Prostate gland (tissue), 2 donors: ENCODE data around the gene ADAP1. TPM values are rescaled to one million over a fixed set of nuclear protein-coding genes. Genes with fewer than 3 reads are reported as not detected.
A peak's percentile ranks its signal among the peaks of the same experiment; 100 is the strongest.
"Not testable (repeated sequence)": the region's sequence is repeated elsewhere in the genome, so short reads cannot be mapped to it uniquely, and the experiment has no call there.

ENCODE experiments used
- DNase-seq: peaks from one replicate; pipeline ENCODE4 v3.0.0-alpha.2; 2019; ENCODE audit warnings: low spot score
- H3K27ac ChIP-seq, 2 donors: fragments of 200-600 bp; sonication (generic); 2 replicates each; pipeline ENCODE4 v1.5.1; 2017 to 2019
- H3K27me3 ChIP-seq: fragments of 200-600 bp; sonication (generic); replicated peaks from 2 replicates; pipeline ENCODE4 v1.5.1; 2019; ENCODE audit not compliant: insufficient read depth
- H3K36me3 ChIP-seq, 2 donors: fragments of 200-600 bp; sonication (generic); 1 replicate in 1 of 2; 2 replicates in 1 of 2; pipeline versions ENCODE4 v1.5.1 to v1.8.1; 2017 to 2019
- H3K4me1 ChIP-seq: fragments of 200-600 bp; sonication (generic); replicated peaks from 2 replicates; pipeline ENCODE4 v1.5.1; 2019
- H3K4me3 ChIP-seq, 2 donors: fragments of 200-600 bp; sonication (generic); 2 replicates each; pipeline ENCODE4 v1.5.1; 2017 to 2019
- H3K9me3 ChIP-seq: fragments of 200-600 bp; sonication (generic); 2 replicates; pipeline ENCODE4 v1.5.1; 2017
- POLR2A ChIP-seq: fragments of 450-650 bp; IDR thresholded peaks from one replicate; pipeline ENCODE4 v1.6.1; 2016; ENCODE audit warnings: antibody characterized with exemption, mild to moderate bottlenecking
- POLR2AphosphoS5 ChIP-seq: sonication (generic); formaldehyde crosslinking; IDR thresholded peaks from one replicate; pipeline ENCODE4 v1.6.1; 2017; ENCODE audit warnings: antibody characterized with exemption
- WGBS: methylation state at CpG from one replicate; pipeline ENCODE4 v1.1.5; 2018; 5-methylcytosine and 5-hydroxymethylcytosine counted together
- intact Hi-C: fragments of 100-400 bp; cut with DNase I; formaldehyde crosslinking; loops from one replicate; pipeline ENCODE4 v1.14.2; 2022
- total RNA-seq, 2 donors: library from RNA; depleted of rRNA; stranded (reverse); fragments of >200 nt; gene quantifications; one replicate each; pipeline ENCODE4 v1.1.0, GENCODE V29; 2016
- TF ChIP-seq, protein P1 (sequence below), 4 experiments: fragments of 200-600 bp in 2 of 4; fragments of 450-650 bp in 2 of 4; sonication (generic) in 2 of 4; IDR thresholded peaks; 1 replicate in 3 of 4; 2 replicates in 1 of 4; pipeline ENCODE4 v1.5.1; 2016 to 2019; ENCODE audit warnings: antibody characterized with exemption in 4 of 4, mild to moderate bottlenecking in 2 of 4, moderate library complexity in 2 of 4

ADAP1 gene
- total RNA-seq, 2 donors from 2014 or later = 5.9 to 8.3 TPM

- H3K4me1 ChIP-seq = no peaks in the 10 kb centered on the region
- H3K36me3 ChIP-seq = no peaks in the 10 kb centered on the region
- H3K9me3 ChIP-seq = no peaks in the 10 kb centered on the region
- WGBS = 80% methylated on average over 19 of the region's 19 CpGs
- intact Hi-C loops = no loop called here
- no peak for DNase-seq
- no peak overlapping the region for H3K4me3 ChIP-seq
- H3K27me3 ChIP-seq = no peaks in the 10 kb centered on the region
- H3K27ac ChIP-seq = no peak overlapping the region
- no peak for TF ChIP-seq POLR2A
- TF ChIP-seq, protein P1, sequence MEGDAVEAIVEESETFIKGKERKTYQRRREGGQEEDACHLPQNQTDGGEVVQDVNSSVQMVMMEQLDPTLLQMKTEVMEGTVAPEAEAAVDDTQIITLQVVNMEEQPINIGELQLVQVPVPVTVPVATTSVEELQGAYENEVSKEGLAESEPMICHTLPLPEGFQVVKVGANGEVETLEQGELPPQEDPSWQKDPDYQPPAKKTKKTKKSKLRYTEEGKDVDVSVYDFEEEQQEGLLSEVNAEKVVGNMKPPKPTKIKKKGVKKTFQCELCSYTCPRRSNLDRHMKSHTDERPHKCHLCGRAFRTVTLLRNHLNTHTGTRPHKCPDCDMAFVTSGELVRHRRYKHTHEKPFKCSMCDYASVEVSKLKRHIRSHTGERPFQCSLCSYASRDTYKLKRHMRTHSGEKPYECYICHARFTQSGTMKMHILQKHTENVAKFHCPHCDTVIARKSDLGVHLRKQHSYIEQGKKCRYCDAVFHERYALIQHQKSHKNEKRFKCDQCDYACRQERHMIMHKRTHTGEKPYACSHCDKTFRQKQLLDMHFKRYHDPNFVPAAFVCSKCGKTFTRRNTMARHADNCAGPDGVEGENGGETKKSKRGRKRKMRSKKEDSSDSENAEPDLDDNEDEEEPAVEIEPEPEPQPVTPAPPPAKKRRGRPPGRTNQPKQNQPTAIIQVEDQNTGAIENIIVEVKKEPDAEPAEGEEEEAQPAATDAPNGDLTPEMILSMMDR (IDR thresholded peaks at IDR 0.05) = no peak
These were observed 43.5 kb downstream of the ADAP1 start for GRCh38 chr7:910931-911431.

GRCh38 chr7:910441-910861 is 44.0 kb downstream of the ADAP1 start:
- Histone ChIP-seq H3K9me3 (no peaks in the 10 kb centered on the region), H3K4me1 (no peaks in the 10 kb centered on the region), H3K4me3 (no peak overlapping the region), H3K36me3 (no peaks in the 10 kb centered on the region), H3K27ac (no peak overlapping the region), H3K27me3 (no peaks in the 10 kb centered on the region)
- WGBS = 82% methylated on average over 11 of the region's 11 CpGs
- TF ChIP-seq POLR2A = no peak
- TF ChIP-seq, protein P1 (IDR thresholded peaks at IDR 0.05) = no peak
- TF ChIP-seq POLR2AphosphoS5 = no peak
- intact Hi-C loops = no loop called here
- no peak for DNase-seq

DNA sequence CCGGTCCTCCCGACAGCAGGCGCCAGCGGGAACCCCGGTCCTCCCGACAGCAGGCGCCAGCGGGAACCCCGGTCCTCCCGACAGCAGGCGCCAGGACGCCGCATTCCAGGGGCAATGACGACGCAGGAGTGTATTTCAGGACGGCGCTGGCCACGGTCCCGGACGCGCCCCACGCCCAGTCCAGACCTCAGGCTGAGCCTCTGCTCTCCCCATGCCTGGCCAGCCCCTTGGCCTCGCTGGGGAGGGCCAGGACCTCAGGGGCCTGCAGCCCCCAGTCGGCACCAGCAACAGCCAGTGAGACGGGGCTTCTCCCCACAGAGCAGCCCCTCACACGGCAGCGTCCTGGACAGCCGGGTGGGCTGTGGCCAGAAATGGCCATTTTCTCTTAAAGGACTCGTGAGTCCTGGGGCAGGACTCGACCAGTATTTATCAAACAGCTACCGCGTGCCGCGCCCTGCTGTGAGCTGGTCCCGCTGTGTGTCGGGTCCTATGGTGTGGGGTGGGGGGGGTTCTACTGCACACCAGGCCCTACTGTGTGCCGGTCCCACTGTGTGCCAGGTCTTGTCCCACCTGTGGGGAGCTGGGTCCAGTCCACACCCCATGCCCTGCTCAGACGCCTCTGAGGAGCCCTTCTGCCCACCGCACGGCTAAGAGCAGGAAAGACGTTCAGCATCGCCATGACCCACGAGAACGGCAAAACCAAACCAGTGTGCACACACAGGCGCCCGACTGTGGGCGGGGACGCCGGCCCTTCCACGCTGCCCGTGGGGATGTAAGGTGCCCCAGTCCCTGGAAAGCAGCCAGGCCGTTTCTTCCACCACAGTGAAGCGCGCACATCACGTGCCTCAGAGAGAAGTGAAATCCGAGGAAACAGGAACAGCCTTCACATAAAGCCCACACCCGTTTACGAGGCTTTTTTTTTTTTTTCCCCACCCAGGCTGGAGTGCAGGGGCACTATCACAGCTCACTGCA is 44.8 kb downstream of the ADAP1 start:
- H3K36me3 ChIP-seq = no peaks in the 10 kb centered on the region
- DNase-seq = no peak
- TF ChIP-seq POLR2A (no peak), POLR2AphosphoS5 (no peak)
- TF ChIP-seq, protein P1 (IDR thresholded peaks at IDR 0.05) = no peak

DNA sequence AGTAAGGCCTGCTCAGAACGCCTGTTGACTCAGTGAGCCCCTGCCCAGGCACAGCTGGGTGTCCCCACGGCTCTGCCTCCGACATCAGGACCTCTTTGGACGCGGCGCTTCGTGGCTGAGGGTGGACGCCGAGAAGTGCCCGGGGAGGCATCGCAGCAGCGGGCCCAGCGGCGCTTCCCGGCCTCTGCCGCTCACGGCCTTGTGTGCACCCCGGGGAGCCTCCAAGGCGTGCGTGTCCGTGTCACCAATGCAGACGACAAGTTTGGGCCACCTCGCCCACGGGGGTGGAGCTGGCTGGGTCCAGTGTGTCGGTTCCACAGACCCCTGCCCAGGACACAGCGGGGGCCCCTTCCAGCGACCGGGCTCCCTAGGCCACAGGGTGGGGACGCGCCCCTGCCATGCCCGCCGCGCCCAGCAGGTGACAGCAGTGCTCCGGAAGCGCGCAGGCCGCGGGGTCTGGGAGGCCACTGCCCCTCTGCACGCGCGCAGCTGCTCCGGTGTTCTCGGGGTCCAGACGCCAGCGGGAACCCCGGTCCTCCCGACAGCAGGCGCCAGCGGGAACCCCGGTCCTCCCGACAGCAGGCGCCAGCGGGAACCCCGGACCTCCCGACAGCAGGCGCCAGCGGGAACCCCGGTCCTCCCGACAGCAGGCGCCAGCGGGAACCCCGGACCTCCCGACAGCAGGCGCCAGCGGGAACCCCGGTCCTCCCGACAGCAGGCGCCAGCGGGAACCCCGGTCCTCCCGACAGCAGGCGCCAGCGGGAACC is 45.7 kb downstream of the ADAP1 start:
- TF ChIP-seq, protein P1 (IDR thresholded peaks at IDR 0.05) = peak in 3 of 4 experiments; percentile 55 to 93 (median 65)
- H3K4me3 ChIP-seq = peak overlapping the region in 1 of 2 donors; percentile 26
- H3K4me1 ChIP-seq, H3K9me3 ChIP-seq, DNase-seq, H3K27ac ChIP-seq, intact Hi-C loops, H3K36me3 ChIP-seq, H3K27me3 ChIP-seq: not testable (repeated sequence)
- 26% methylated on average over 47 of the region's 73 CpGs for WGBS

More for the DNA sequence above, 44.8 kb downstream of the ADAP1 start:
- intact Hi-C loops = no loop called here
- WGBS = 38% methylated on average over 52 of the region's 58 CpGs
- Histone ChIP-seq H3K4me3 (peak overlapping the region in 1 of 2 donors; percentile 26), H3K27ac (no peak overlapping the region), H3K27me3 (no peaks in the 10 kb centered on the region), H3K4me1 (no peaks in the 10 kb centered on the region), H3K9me3 (no peaks in the 10 kb centered on the region)
